Colonic mucosa (tissue), 4 donors: ENCODE results near the gene F12. TPM values are rescaled to one million over a fixed set of nuclear protein-coding genes. Genes with fewer than 3 reads are reported as not detected.
A peak's percentile ranks its signal among the peaks of the same experiment; 100 is the strongest.

ENCODE experiments used
- DNase-seq: peaks from one replicate; pipeline ENCODE4 v3.0.0-alpha.2; 2020
- H3K27ac ChIP-seq: fragments of 200-600 bp; one replicate; pipeline ENCODE4 v1.8.0; 2021
- H3K27me3 ChIP-seq: fragments of 200-600 bp; one replicate; pipeline ENCODE4 v1.8.0; 2021
- H3K36me3 ChIP-seq: fragments of 200-600 bp; one replicate; pipeline ENCODE4 v1.8.0; 2021
- H3K4me1 ChIP-seq: fragments of 200-600 bp; one replicate; pipeline ENCODE4 v1.8.0; 2021; ENCODE audit warnings: mild to moderate bottlenecking
- H3K4me3 ChIP-seq: fragments of 200-600 bp; one replicate; pipeline ENCODE4 v1.8.0; 2021
- H3K9ac ChIP-seq, 2 donors: one replicate each; pipeline ENCODE4 v1.7.0; 2013; ENCODE audit warnings: control low read depth in 2 of 2, low read depth in 2 of 2, low read length in 2 of 2
- H3K9me3 ChIP-seq: fragments of 200-600 bp; one replicate; pipeline ENCODE4 v1.8.0; 2021
- CTCF ChIP-seq: fragments of 200-600 bp; IDR thresholded peaks from one replicate; pipeline ENCODE4 v1.8.0; 2022; ENCODE audit warnings: antibody characterized with exemption, mild to moderate bottlenecking
- intact Hi-C: fragments of 100-400 bp; cut with DNase I; formaldehyde crosslinking; loops from one replicate; pipeline ENCODE4 v1.14.1; 2022
- total RNA-seq, 2 donors: library from RNA; stranded (reverse); fragmentation: NEBNext Ultra II Directional in 1 of 2; extraction: Animal tissue kit (Norgen Biotek cat#: 25700) in 1 of 2; gene quantifications; one replicate each; pipeline ENCODE4 v1.2.1, GENCODE V29; 2021
- donor health status: healthy.
- donor health status: DM: no; HTN: no; CAD: no.
- donor health status: DM: no; HTN: no; CAD: no.

Gene F12
- total RNA-seq, 2 donors from 2014 or later = 14.7 to 34.0 TPM

GRCh38 chr5:177427919-177428573 is 18.7 kb upstream of the F12 start:
- no peak for DNase-seq
- peak overlapping the region; percentile 81 for H3K4me3 ChIP-seq
- intact Hi-C loops = no loop called here
- H3K9ac ChIP-seq = peak overlapping the region; percentile 98 to 99
- H3K4me1 ChIP-seq = peaks cover 11% of the 10 kb centered on the region
- peak overlapping the region; percentile 82 for H3K27ac ChIP-seq
- H3K9me3 ChIP-seq = no peaks in the 10 kb centered on the region
- no peak for TF ChIP-seq CTCF
- peaks cover 2% of the 10 kb centered on the region for H3K36me3 ChIP-seq
- no peaks in the 10 kb centered on the region for H3K27me3 ChIP-seq

GRCh38 chr5:177427211-177427822 is 18.0 kb upstream of the F12 start:
- no peaks in the 10 kb centered on the region for H3K27me3 ChIP-seq
- H3K36me3 ChIP-seq = no peaks in the 10 kb centered on the region
- peak overlapping the region; percentile 82 for H3K27ac ChIP-seq
- no peaks in the 10 kb centered on the region for H3K9me3 ChIP-seq
- peaks cover 7% of the 10 kb centered on the region for H3K4me1 ChIP-seq
- intact Hi-C loops = no loop called here
- peak overlapping the region; percentile 81 for H3K4me3 ChIP-seq
- peak overlapping the region; percentile 98 to 99 for H3K9ac ChIP-seq
- TF ChIP-seq CTCF = no peak
- no peak for DNase-seq

GRCh38 chr5:177426566-177427210 is 17.3 kb upstream of the F12 start, which contains the start of gene GRK6:
Gene GRK6 (plus strand): TSS chr5:177426676. CDS start chr5:177426846, 170 bp downstream.
- TF ChIP-seq CTCF = no peak
- Histone ChIP-seq H3K4me3 (peak within 1 kb of the TSS; percentile 81), H3K9ac (peak within 1 kb of the TSS; percentile 98 to 99), H3K27me3 (no peaks in the 10 kb centered on the region), H3K27ac (peak within 1 kb of the TSS; percentile 96), H3K4me1 (peaks cover 7% of the 10 kb centered on the region), H3K9me3 (no peaks in the 10 kb centered on the region), H3K36me3 (no peaks in the 10 kb centered on the region)
- DNase-seq = peak; percentile 69
- intact Hi-C loops = no loop called here

DNA sequence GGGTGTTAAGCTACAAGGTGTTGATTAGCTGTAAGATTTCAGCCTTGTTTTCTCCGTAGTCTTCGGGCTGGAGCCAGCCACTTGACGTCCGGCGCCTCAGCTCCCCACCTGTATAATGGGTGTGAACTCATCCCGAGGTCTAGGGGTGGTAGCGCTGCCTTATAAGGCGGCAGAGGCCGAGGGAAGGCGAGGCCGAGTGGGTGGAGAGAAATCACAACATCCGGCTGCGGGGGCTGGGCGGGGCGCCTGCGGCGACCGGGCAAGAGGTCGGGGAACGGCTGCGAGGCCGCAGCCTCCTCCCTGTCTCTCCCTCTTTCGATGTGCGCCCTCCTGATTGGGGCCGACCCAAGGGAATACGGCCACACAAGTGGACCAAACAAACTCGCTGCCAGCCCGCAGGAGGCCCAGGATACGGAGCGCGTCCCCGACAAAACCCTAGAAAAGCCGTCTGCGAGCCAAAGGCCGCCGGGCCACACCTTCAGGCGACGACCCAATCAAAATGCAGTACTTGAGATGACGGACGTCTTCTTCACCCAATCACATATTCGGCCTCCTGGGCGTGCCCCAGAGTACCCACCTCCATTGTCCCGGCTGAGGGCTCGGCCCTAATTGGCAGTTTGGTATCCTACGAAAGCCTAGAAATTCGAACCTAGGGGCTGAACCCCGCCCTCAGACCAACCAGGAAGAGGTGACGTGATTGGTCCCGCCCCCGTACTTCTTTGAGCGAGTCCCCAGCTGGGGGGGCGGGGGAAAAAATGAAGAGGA is 16.6 kb upstream of the F12 start:
- no peaks in the 10 kb centered on the region for H3K9me3 ChIP-seq
- H3K9ac ChIP-seq = peak overlapping the region; percentile 69 to 71
- peak overlapping the region; percentile 96 for H3K27ac ChIP-seq
- DNase-seq = peak; percentile 100
- H3K4me3 ChIP-seq = peak overlapping the region; percentile 42
- TF ChIP-seq CTCF = no peak
- no peaks in the 10 kb centered on the region for H3K36me3 ChIP-seq
- H3K4me1 ChIP-seq = peaks cover 7% of the 10 kb centered on the region
- no peaks in the 10 kb centered on the region for H3K27me3 ChIP-seq
- intact Hi-C loops = no loop called here

- Histone ChIP-seq H3K27me3 (no peaks in the 10 kb centered on the region), H3K27ac (peak overlapping the region; percentile 96), H3K9ac (peak overlapping the region; percentile 69 to 71), H3K4me3 (peak overlapping the region; percentile 42), H3K4me1 (peaks cover 7% of the 10 kb centered on the region), H3K36me3 (no peaks in the 10 kb centered on the region), H3K9me3 (no peaks in the 10 kb centered on the region)
- DNase-seq = no peak
- TF ChIP-seq CTCF = no peak
- intact Hi-C loops = no loop called here
Measured at GRCh38 chr5:177425196-177425800, 15.9 kb upstream of the F12 start.
